ENCODE measurements around the gene RRAD.

DNA sequence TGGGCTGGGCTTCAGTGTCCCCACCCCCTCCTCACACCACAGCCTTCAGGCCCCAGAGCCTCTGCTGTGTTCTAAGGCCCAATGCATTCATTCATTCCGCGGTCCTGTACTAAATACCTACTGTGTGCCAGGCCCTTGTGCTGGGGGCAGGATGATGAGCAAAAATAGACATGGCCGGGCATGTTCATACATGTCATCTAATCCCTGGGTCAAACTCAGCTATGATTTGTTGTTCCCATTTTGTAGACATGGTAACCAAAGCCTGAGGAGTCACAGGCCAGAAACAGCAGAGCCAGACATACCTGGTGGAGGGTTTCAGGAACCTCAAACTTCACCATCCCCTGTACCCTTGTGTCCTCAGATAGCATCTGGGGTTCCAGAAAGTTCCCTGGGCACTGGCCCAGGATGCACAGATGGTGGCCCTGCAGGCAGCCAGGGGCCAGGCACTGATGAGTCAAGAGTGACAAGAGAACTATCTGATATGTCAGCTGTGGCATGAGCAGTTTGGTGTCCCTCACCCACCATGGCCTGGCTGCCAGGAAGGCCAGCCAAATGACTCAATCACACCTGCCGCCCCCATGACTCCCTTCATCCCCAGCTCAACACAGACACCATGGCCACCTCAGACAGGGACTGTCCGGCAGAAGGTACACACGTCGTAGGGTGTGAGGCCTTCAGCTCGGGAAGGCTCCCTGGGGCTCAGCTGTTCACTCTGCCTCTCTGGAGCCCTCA, 2.7 kb upstream of the RRAD start:
- TF ChIP-seq, protein P1, sequence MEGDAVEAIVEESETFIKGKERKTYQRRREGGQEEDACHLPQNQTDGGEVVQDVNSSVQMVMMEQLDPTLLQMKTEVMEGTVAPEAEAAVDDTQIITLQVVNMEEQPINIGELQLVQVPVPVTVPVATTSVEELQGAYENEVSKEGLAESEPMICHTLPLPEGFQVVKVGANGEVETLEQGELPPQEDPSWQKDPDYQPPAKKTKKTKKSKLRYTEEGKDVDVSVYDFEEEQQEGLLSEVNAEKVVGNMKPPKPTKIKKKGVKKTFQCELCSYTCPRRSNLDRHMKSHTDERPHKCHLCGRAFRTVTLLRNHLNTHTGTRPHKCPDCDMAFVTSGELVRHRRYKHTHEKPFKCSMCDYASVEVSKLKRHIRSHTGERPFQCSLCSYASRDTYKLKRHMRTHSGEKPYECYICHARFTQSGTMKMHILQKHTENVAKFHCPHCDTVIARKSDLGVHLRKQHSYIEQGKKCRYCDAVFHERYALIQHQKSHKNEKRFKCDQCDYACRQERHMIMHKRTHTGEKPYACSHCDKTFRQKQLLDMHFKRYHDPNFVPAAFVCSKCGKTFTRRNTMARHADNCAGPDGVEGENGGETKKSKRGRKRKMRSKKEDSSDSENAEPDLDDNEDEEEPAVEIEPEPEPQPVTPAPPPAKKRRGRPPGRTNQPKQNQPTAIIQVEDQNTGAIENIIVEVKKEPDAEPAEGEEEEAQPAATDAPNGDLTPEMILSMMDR (IDR thresholded peaks at IDR 0.05) = no peak
- TF ChIP-seq POLR2AphosphoS5 (IDR thresholded peaks at IDR 0.05; ENCODE audit: low read depth, low read length) = no peak

Data from Panc1 (cell line).